Erythroblast (primary cell): ENCODE measurements around the gene RNF150.

ENCODE experiments used
- GATA1 ChIP-seq: IDR thresholded peaks from 2 replicates; pipeline ENCODE4 v1.6.1; 2011; ENCODE audit warnings: low read depth, mild to moderate bottlenecking, control low read depth, low read length, moderate library complexity
- POLR2A ChIP-seq: IDR thresholded peaks from 2 replicates; pipeline ENCODE4 v1.6.1; 2011; ENCODE audit warnings: mild to moderate bottlenecking, low read length

DNA sequence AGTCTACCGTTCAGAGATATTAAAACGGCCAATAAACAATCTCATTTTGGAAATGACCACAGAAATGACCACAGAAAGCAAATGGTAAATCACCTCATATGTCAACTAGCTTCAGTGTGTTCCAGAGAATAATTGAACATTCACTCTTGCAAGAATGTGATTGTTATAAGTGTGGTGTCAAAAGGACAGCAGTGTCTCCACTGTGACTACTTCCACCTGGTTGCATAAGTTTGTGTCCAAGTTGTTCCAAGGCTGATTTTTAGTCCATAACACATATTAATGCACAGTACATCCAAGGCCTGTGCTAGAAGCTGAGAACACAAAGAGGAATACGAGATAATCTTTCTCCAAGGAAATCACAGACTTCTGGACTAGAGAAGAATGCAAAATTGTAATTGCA is 37.4 kb upstream of the RNF150 start:
- TF ChIP-seq POLR2A: no peak
- TF ChIP-seq GATA1: no peak
